AG04449 (cell line): ENCODE data around the gene CYTH1.

Source experiments
- CTCF ChIA-PET: fragments of 350-600 bp; formaldehyde crosslinking; extraction: SDS; loops from one replicate; lab custom pipeline; 2021; ENCODE audit warnings: antibody characterized with exemption; lab: Yijun Ruan, JAX
- POLR2A ChIA-PET: fragments of 400-600, 350-600 bp; formaldehyde crosslinking; extraction: SDS; loops from one replicate; lab custom pipeline; 2020; ENCODE audit warnings: antibody characterized with exemption, inconsistent platforms; lab: Yijun Ruan, JAX
- DNase-seq: peaks from one replicate; pipeline ENCODE4 v3.0.0-alpha.2; 2010; ENCODE audit warnings: low read depth, low spot score
- H3K4me3 ChIP-seq: 2 replicates; pipeline ENCODE4 v1.5.1; 2011; ENCODE audit warnings: low read depth, mild to moderate bottlenecking, control low read depth, low read length
- CTCF ChIP-seq: IDR thresholded peaks from one replicate; pipeline ENCODE4 v1.5.1; 2011; ENCODE audit warnings: mild to moderate bottlenecking, moderate library complexity, low read length, control low read depth, inconsistent platforms; ENCODE audit not compliant: insufficient read depth; ENCODE audit errors: missing control alignments

CYTH1 gene

GRCh38 chr17:78634154-78634553, 147.9 kb downstream of the CYTH1 start:
- ChIA-PET POLR2A (no interaction called here), CTCF (no interaction called here)
- DNase-seq: no peak
- no peak for TF ChIP-seq CTCF
- H3K4me3 ChIP-seq: no peak overlapping the region

- CTCF ChIA-PET: interaction anchor here (1.6 kb wide), 1 partner anchor 10 kb away, joined by 6 read pairs; no protein-coding TSS in a partner anchor
- no peak for TF ChIP-seq CTCF
- no peak for DNase-seq
- POLR2A ChIA-PET: no interaction called here
- H3K4me3 ChIP-seq: no peak overlapping the region
Measured at GRCh38 chr17:78629436-78629995, 152.6 kb downstream of the CYTH1 start.

- ChIA-PET POLR2A (no interaction called here), CTCF (interaction anchor here (1.6 kb wide), 1 partner anchor 10 kb away, joined by 6 read pairs; no protein-coding TSS in a partner anchor)
- no peak for TF ChIP-seq CTCF
- no peak overlapping the region for H3K4me3 ChIP-seq
- DNase-seq: no peak
Measured at GRCh38 chr17:78628547-78629435, 153.3 kb downstream of the CYTH1 start.

GRCh38 chr17:78624324-78625151, 157.5 kb downstream of the CYTH1 start:
- no peak overlapping the region for H3K4me3 ChIP-seq
- TF ChIP-seq CTCF: no peak
- POLR2A ChIA-PET: no interaction called here
- CTCF ChIA-PET: no interaction called here
- no peak for DNase-seq
